Naive B cell (primary cell): ENCODE measurements around the gene UGT1A3. TPM values are rescaled to one million over a fixed set of nuclear protein-coding genes. Genes with fewer than 3 reads are reported as not detected.
A peak's percentile ranks its signal among the peaks of the same experiment; 100 is the strongest.

ENCODE experiments used
- ATAC-seq, 2 donors: fragments of 150-1000 bp; cut with Tn5 transposase; 2 replicates each; pipeline ENCODE4 v1.10.0; 2021; ENCODE audit warnings: low read depth in 2 of 2, mild to moderate bottlenecking in 2 of 2, moderate library complexity in 2 of 2
- DNase-seq: peaks from one replicate; pipeline ENCODE4 v3.0.0; 2022
- H3K27ac Mint-ChIP-seq, 6 donors: one replicate each; pipeline ENCODE4 v1.8.0; 2020 to 2022; ENCODE audit warnings: mild to moderate bottlenecking in 6 of 6, mixed read lengths in 6 of 6, moderate library complexity in 5 of 6, inconsistent platforms in 2 of 6
- H3K27me3 Mint-ChIP-seq, 3 donors: one replicate each; pipeline ENCODE4 v1.8.0; 2021 to 2022; ENCODE audit warnings: mixed read lengths in 3 of 3, mild to moderate bottlenecking in 1 of 3
- H3K36me3 Mint-ChIP-seq, 2 donors: one replicate each; pipeline ENCODE4 v1.8.0; 2020 to 2022; ENCODE audit warnings: mixed read lengths in 2 of 2, inconsistent platforms in 1 of 2, mild to moderate bottlenecking in 1 of 2
- H3K4me1 Mint-ChIP-seq, 3 donors: one replicate each; pipeline ENCODE4 v1.8.0; 2020 to 2022; ENCODE audit warnings: mixed read lengths in 3 of 3, inconsistent platforms in 1 of 3, mild to moderate bottlenecking in 1 of 3, moderate library complexity in 1 of 3
- H3K4me3 Mint-ChIP-seq, 8 donors: one replicate each; pipeline ENCODE4 v1.8.0; 2020 to 2022; ENCODE audit warnings: mild to moderate bottlenecking in 8 of 8, mixed read lengths in 8 of 8, moderate library complexity in 8 of 8, inconsistent platforms in 2 of 8
- H3K9me3 Mint-ChIP-seq, 7 donors: one replicate each; pipeline ENCODE4 v1.8.0; 2020 to 2022; ENCODE audit warnings: mixed read lengths in 7 of 7, mild to moderate bottlenecking in 5 of 7, inconsistent platforms in 2 of 7, moderate library complexity in 1 of 7
- polyA plus RNA-seq, 6 donors: library from polyadenylated mRNA; unstranded; fragments of 300-500 nt; fragmentation: Illumina TruSeq; gene quantifications; one replicate each; pipeline ENCODE4 v1.2.3, GENCODE V29; 2021; ENCODE audit warnings: low read depth in 6 of 6

Gene UGT1A3
- not detected for polyA plus RNA-seq

GRCh38 chr2:233728723-233729301 lies at the start of gene UGT1A3:
UGT1A3 (plus strand) TSS chr2:233729042; CDS start chr2:233729127, 85 bp downstream.
- Mint-ChIP-seq H3K27ac (peak within 1 kb of the TSS in 1 of 6 donors; percentile 39), H3K27me3 (peaks cover 19 to 43% (median 34%) of the 10 kb centered on the region in 3 donors), H3K4me3 (no peak within 1 kb of the TSS), H3K4me1 (peaks cover 0 to 5% (median 0%) of the 10 kb centered on the region in 3 donors), H3K36me3 (peaks cover 0 to 5% of the 10 kb centered on the region in 2 donors), H3K9me3 (peaks cover 0 to 6% (median 0%) of the 10 kb centered on the region in 7 donors)
- ATAC-seq (no peak), DNase-seq (no peak)

- Mint-ChIP-seq H3K4me3 (no peak overlapping the region), H3K9me3 (no peaks in the 10 kb centered on the region), H3K4me1 (peaks cover 0 to 20% (median 13%) of the 10 kb centered on the region in 3 donors), H3K27me3 (peaks cover 5 to 23% (median 5%) of the 10 kb centered on the region in 3 donors), H3K27ac (no peak overlapping the region), H3K36me3 (no peaks in the 10 kb centered on the region)
- no peak for DNase-seq
- ATAC-seq: no peak
Observed at GRCh38 chr2:233679196-233679595, 49.6 kb upstream of the UGT1A3 start.

DNA sequence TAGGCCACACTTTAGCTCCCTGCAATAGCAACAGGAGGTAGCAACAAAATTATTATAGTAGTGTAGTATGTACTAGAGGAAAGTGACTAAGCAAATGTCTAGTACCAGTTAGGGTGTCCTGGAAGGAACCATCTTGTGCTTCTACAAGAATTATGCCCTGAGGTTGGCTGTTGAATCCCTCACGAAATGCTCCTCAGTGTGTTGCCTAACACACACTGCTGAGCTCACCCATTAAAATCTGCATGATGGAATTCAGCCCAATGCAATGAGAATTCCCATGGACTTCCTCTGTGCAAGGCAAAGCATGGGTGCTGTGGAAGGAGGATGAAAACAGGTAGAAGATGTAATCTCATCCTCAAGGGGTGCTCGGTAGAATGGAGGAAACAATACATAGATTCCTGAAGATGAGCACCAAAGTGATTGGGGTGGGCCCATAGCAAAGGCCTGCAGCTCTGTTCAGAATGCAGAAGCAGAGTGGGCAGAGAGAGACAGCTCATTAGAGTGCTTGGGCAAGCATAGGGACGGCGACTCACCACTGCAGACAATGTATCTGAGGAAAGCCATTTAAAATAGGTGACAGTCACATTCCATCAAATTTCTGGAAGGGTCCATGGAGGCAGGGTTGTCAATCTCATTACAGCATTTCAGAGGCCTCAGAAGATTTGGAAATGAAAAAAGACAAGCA lies 48.3 kb upstream of the UGT1A3 start:
- Mint-ChIP-seq H3K27ac (no peak overlapping the region), H3K4me3 (no peak overlapping the region), H3K36me3 (no peaks in the 10 kb centered on the region), H3K9me3 (no peaks in the 10 kb centered on the region), H3K4me1 (peaks cover 0 to 20% (median 13%) of the 10 kb centered on the region in 3 donors), H3K27me3 (peaks cover 5 to 23% (median 5%) of the 10 kb centered on the region in 3 donors)
- DNase-seq (no peak), ATAC-seq (no peak)

DNA sequence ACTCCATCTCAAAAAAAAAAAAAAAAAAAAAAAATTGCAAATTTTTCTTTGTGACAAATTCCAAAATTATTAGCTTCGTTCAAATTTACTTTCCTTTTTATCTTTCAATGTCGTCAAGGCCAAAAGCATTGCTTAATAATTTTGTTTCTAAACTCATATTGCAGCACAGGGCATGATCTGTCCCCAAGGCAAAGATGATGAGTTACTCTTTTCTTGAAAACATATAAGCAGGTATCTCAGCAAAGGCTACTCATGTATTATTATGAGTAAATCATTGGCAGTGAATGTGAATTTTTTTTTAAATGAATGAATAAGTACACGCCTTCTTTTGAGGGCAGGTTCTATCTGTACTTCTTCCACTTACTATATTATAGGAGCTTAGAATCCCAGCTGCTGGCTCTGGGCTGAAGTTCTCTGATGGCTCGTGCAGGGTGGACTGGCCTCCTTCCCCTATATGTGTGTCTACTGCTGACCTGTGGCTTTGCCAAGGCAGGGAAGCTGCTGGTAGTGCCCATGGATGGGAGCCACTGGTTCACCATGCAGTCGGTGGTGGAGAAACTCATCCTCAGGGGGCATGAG lies 47.2 kb upstream of the UGT1A3 start, which contains the start of gene UGT1A7:
Gene UGT1A7 (plus strand): TSS at position 381 of the 579 bp plus-strand sequence. CDS start 37 bp downstream, at position 418.
- no peak for ATAC-seq
- Mint-ChIP-seq H3K4me3 (peak within 1 kb of the TSS in 2 of 8 donors; percentile 9 to 36), H3K27me3 (peaks cover 5 to 14% (median 5%) of the 10 kb centered on the region in 3 donors), H3K9me3 (no peaks in the 10 kb centered on the region), H3K4me1 (peaks cover 0 to 20% (median 13%) of the 10 kb centered on the region in 3 donors), H3K27ac (peak within 1 kb of the TSS in 1 of 6 donors; percentile 54), H3K36me3 (no peaks in the 10 kb centered on the region)
- no peak for DNase-seq

GRCh38 chr2:233684640-233685039 lies 44.2 kb upstream of the UGT1A3 start:
- no peak for ATAC-seq
- H3K36me3 Mint-ChIP-seq: no peaks in the 10 kb centered on the region
- H3K9me3 Mint-ChIP-seq: no peaks in the 10 kb centered on the region
- H3K4me1 Mint-ChIP-seq: peaks cover 5 to 26% (median 21%) of the 10 kb centered on the region in 3 donors
- H3K27me3 Mint-ChIP-seq: peaks cover 6 to 14% (median 7%) of the 10 kb centered on the region in 3 donors
- no peak overlapping the region for H3K4me3 Mint-ChIP-seq
- no peak for DNase-seq
- no peak overlapping the region for H3K27ac Mint-ChIP-seq

DNA sequence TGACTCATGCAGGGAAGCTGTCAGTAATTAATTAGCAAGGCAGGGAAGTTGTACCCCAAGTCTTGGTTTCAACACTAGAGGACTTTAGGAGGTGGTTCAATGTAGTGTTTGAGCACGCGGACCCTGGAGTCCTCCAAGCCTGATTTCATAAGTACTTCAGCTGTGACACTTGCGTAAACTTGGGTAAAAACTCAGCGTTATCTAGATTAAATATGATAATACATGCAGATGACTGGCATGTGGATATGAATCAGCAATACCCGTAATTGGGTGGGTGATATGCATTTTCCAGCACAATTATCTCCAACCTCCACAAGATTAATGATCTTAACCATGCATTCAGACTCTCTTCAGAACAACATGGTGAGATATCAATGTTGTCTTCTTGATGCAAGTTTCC lies 41.9 kb upstream of the UGT1A3 start:
- H3K27me3 Mint-ChIP-seq: peaks cover 4 to 9% (median 8%) of the 10 kb centered on the region in 3 donors
- ATAC-seq (no peak), DNase-seq (no peak)
- H3K27ac Mint-ChIP-seq: no peak overlapping the region
- H3K4me1 Mint-ChIP-seq: peaks cover 5 to 23% (median 19%) of the 10 kb centered on the region in 3 donors
- H3K4me3 Mint-ChIP-seq: no peak overlapping the region
- no peaks in the 10 kb centered on the region for H3K36me3 Mint-ChIP-seq
- no peaks in the 10 kb centered on the region for H3K9me3 Mint-ChIP-seq

DNA sequence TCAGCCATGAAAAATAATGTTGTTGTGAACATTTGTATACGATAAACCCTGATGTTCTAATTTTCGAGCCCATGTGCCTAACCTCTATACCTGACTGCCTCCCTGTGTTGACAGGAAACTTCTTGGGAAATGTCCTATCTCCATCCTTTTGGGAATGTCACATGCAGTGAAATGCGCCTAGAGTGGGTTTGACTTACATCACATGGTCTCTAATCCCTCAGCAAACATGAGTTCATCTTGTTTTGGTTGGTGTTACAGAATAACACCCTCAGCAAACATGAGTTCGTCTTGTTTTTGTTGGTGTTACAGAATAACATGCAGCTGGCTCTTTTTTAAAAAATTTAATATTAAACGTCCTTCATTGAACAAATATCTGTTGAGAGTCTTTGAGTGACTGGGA lies 40.5 kb upstream of the UGT1A3 start:
- Mint-ChIP-seq H3K4me3 (no peak overlapping the region), H3K27me3 (peaks cover 4 to 15% (median 8%) of the 10 kb centered on the region in 3 donors), H3K27ac (no peak overlapping the region), H3K4me1 (peaks cover 5 to 9% (median 8%) of the 10 kb centered on the region in 3 donors), H3K9me3 (no peaks in the 10 kb centered on the region), H3K36me3 (no peaks in the 10 kb centered on the region)
- DNase-seq (no peak), ATAC-seq (no peak)

DNA sequence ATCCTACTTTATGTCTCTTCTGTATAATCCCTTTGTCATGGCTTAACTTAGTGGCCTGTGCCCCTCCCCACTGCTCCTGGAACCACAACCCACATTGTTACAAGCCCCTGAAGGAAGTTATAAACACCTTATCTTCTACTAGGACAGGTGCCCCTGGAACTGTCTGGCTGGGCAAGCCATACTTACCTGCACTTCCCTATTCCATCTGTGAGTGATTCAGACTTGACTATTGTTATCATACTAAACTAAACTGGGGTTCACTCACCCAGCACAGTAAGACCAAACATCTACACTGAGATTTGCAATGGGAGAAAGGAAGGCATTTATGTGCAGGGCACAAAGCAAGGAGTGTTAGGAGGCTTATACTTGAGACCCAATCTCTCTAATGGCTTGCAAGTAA lies 39.8 kb upstream of the UGT1A3 start:
- Mint-ChIP-seq H3K27ac (no peak overlapping the region), H3K36me3 (no peaks in the 10 kb centered on the region), H3K4me1 (peaks cover 5 to 8% (median 6%) of the 10 kb centered on the region in 3 donors), H3K9me3 (no peaks in the 10 kb centered on the region), H3K4me3 (peak overlapping the region in 1 of 8 donors; percentile 1), H3K27me3 (peaks cover 4 to 20% (median 8%) of the 10 kb centered on the region in 3 donors)
- DNase-seq (no peak), ATAC-seq (no peak)

GRCh38 chr2:233689501-233689900 lies 39.3 kb upstream of the UGT1A3 start:
- ATAC-seq (no peak), DNase-seq (no peak)
- Mint-ChIP-seq H3K27ac (no peak overlapping the region), H3K27me3 (peaks cover 4 to 20% (median 8%) of the 10 kb centered on the region in 3 donors), H3K4me1 (peaks cover 5 to 8% (median 6%) of the 10 kb centered on the region in 3 donors), H3K4me3 (no peak overlapping the region), H3K36me3 (no peaks in the 10 kb centered on the region), H3K9me3 (no peaks in the 10 kb centered on the region)

DNA sequence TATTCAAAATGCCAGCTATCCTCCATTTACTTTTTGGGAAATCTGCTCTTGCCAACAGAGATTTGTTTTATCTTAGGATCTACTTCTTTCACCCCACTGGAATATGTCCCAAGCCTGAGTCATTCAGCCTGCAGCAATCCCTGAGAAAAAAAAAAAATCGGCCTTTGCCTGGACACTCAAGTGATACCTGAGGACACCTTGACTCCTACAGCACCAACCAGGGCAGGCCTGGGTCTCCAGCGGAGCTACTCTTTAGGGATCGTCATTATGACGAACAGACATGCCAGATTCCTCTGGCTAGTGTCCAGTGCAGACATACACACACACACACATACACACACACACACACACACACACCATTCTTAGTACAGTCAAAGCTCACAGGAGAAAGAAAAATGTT lies 38.4 kb upstream of the UGT1A3 start:
- Mint-ChIP-seq H3K27me3 (peaks cover 4 to 20% (median 8%) of the 10 kb centered on the region in 3 donors), H3K9me3 (peaks cover 0 to under 1% (median 0%) of the 10 kb centered on the region in 7 donors), H3K27ac (peak overlapping the region in 1 of 6 donors; percentile 30), H3K4me3 (no peak overlapping the region), H3K4me1 (peaks cover 5 to 8% (median 6%) of the 10 kb centered on the region in 3 donors), H3K36me3 (no peaks in the 10 kb centered on the region)
- ATAC-seq: no peak
- no peak for DNase-seq

DNA sequence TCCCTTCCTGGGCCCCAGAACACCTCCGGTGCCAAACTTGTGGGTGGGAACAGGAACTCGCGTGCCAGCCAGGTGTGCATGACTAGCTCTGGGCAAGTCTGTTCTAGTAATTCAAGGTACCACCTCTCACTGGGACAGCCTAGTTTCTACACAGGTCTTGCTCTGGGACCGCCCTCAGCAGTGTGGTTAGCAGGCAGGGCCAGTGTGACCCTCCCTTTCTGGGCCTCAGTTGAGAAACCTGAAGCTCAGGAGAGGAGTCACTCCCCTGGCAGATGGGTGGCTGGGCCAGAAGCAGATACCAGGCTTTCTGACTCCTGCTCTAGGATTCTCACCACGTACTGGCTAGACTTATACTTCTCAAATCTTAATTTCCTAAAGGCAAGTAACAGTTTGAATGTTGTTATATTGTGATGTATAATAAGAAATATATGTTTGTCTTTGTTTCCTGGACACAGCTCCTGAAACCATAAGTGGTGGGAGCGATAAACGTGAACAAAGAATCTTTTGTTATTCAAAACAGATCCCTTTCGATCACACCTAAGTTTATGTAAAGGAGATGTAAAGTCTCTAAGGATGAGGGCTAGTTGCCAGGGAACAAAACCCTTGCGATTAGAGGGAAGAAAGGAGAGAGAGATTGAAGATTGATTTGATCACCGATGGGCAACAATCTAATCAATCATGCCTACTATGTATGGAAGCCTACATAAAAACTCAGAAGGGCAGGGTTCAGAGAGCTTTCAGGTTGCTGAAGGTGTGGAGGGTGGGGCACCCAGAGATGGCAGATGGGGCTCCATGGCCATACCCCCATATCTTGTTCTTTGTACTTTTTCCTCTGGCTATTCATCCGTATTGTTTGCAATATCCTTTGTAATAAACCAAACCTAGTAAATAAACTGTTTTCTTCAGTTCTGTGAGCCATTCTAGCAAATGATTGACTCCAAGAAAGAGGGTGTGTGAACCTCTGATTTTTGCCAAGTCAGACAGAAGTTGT lies 37.1 kb upstream of the UGT1A3 start:
- no peak overlapping the region for H3K4me3 Mint-ChIP-seq
- H3K27me3 Mint-ChIP-seq: peaks cover 4 to 16% (median 8%) of the 10 kb centered on the region in 3 donors
- H3K36me3 Mint-ChIP-seq: no peaks in the 10 kb centered on the region
- DNase-seq (no peak), ATAC-seq (no peak)
- peaks cover 0 to 3% (median 0%) of the 10 kb centered on the region in 7 donors for H3K9me3 Mint-ChIP-seq
- H3K4me1 Mint-ChIP-seq: peaks cover 5 to 8% (median 6%) of the 10 kb centered on the region in 3 donors
- H3K27ac Mint-ChIP-seq: peak overlapping the region in 2 of 6 donors; percentile 21 to 31

DNA sequence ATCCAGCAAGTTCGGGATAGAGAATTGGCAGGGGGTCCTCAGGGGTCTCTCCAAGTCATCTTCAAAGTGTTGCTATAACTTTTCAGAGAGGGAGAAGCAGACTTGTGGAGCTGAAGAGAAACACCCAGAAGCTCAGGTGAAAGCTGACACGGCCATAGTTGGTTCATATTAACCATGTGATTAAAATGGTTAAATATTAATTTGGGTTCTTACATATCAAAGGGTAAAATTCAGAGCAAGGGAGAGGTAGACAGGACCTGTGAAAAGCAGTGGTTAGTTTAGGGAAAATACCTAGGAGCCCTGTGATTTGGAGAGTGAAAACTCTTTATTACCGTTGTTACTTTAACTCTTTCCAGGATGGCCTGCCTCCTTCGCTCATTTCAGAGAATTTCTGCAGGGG lies 36.2 kb upstream of the UGT1A3 start, which contains the start of gene UGT1A6:
Gene UGT1A6 (plus strand): TSS at position 243 of the 400 bp plus-strand sequence. CDS start 115 bp downstream, at position 358.
- no peak within 1 kb of the TSS for H3K4me3 Mint-ChIP-seq
- H3K4me1 Mint-ChIP-seq: peaks cover 5 to 8% (median 6%) of the 10 kb centered on the region in 3 donors

More for the DNA sequence above, 36.2 kb upstream of the UGT1A3 start, which contains the start of gene UGT1A6:
- Mint-ChIP-seq H3K27me3 (peaks cover 4 to 13% (median 7%) of the 10 kb centered on the region in 3 donors), H3K36me3 (no peaks in the 10 kb centered on the region), H3K9me3 (peaks cover 0 to 3% (median 0%) of the 10 kb centered on the region in 7 donors), H3K27ac (peak within 1 kb of the TSS in 2 of 6 donors; percentile 21 to 69)
- ATAC-seq: no peak
- no peak for DNase-seq
